LNCAP (cell line): ENCODE data around the gene MAP6.

Experiments
- CTCF ChIP-seq: fragments of 450-650 bp; IDR thresholded peaks from 2 replicates; pipeline ENCODE4 v1.5.1; 2017; ENCODE audit warnings: mild to moderate bottlenecking

Gene MAP6

DNA sequence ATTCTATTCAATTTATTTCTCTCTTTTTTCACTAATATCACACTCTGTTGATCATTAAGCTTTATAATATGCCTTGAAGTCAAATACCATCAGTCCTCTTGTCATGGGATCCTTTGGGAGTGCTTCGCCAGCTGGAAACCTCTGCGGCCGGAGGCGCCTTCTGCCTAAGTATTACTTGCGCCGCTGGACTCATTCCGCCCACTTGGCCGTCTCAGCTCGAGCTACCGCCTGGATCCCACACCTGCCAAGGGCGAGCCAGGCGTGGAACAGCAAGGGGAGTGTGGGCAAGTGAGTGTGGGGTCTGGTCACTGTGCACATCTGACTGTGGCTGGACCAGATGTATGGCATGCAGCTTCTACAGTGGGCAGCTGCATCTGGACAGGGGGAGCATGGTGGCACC is 9.1 kb upstream of the MAP6 start:
- no peak for TF ChIP-seq CTCF

DNA sequence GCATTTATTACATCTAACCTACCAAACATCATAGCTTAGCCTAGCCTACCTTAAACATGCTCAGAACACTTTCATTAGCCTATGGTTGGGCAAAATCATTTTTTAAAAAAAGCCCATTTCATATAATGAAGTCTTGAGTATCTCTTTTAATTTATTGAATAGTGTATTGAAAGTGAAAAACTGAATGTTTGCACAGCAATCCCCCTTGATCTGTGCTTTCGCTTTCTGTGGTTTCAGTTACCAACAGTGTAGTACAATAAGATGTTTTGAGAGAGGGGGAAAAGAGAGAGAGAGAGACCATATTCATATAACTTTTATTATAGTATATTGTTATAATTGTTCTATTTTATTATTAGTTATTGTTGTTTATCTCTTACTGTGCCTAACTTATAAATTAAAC is 8.4 kb upstream of the MAP6 start:
- no peak for TF ChIP-seq CTCF

- no peak for TF ChIP-seq CTCF
These were observed 5.2 kb upstream of the MAP6 start for GRCh38 chr11:75673977-75674582.

DNA sequence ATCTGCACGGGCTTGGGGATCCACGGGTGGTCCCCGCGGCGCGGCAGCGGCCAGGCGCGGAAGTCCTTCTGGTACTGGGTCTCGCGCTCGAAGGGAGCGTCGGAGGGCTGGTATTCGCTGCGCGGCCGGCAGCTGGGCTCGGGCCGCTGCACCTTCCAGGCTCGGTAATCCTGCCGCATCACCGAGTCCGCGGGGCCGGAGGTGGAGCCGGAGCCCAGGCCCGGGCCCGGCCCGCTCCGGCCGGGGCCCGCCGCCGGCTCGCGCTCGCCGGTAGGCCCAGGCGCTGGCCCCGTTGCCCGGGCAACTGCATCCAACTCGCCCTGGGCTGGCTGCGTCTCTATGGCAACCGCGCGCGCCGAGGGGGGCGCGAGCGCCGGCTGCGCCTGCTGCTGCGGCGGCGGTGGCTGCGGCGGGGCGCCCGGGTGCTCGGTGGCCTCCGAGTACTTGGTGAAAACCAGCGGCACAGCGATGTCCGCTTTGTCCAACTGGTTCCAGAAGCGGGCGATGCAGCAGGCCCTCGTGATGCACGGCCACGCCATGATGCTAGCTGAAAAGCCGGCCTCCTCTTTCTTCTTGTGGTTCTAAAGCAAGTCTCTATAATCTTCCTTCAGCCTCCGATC is 897 bp downstream of the MAP6 start:
- TF ChIP-seq CTCF, result no peak

DNA sequence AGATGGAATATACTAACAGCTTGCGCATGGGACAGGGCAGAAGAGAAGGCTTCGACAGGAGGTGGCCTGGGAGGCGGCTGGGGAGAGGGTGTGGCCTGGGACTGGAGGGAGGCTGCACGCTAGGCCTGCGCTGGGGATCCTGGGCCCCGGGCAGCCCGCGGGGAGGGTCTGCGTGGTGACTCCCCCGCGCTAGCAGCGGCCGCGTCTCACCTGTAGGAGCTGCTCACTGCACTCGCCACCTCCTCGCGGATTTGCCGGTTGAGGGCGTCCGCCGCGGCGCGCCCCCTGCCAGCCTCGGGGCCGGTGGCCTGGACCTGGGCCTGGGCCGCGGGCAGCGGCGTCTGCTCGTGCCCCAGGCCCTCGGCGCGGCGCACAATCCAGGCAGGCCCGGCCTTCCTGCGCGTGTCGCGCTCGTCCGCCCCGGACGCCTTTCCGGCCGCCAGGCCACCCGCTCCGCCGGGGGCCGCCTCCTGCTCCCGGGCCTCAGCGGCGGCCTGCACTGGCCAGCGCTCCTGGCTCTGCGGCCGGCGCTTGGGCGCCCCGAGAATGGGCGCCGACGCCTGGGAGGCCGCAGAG is 1.5 kb downstream of the MAP6 start:
- no peak for TF ChIP-seq CTCF

DNA sequence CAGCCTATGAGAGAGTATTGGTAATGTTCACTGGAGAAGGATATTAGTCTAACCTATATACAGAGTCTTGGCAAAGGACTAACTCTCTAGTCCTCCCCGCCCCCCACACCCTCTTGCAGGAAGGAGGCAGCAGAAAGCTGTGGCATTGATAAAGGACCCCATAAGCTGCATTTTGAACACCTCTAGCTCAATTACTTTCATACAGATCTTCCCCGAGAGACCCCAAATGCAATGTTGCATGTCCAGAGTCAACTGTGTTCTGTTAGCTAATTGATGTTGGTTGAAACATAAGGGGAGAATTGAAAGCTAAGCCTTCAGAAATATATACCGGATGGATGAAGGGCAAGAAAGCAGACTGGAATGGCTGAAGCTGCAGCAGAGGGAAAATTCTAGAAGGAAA is 2.8 kb downstream of the MAP6 start:
- no peak for TF ChIP-seq CTCF

DNA sequence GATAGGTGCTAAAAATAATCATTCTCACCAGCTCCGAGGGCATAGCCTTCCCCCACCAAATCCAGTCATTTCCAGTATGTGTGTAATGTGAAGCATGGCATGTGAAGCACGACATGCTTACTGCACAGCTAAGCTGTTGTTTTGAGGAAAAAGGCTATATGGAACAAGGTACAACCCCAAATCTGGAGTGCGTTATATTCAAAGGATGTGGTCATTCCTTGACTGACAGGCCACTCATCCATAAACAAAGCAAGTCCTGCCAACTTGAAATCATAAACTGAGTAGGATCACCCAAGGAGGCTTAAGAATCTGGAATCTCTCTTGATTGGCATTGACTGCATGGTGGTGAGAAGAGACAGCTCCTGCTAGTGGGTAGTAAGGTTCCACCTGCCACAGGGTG is 3.7 kb downstream of the MAP6 start:
- TF ChIP-seq CTCF, result no peak

DNA sequence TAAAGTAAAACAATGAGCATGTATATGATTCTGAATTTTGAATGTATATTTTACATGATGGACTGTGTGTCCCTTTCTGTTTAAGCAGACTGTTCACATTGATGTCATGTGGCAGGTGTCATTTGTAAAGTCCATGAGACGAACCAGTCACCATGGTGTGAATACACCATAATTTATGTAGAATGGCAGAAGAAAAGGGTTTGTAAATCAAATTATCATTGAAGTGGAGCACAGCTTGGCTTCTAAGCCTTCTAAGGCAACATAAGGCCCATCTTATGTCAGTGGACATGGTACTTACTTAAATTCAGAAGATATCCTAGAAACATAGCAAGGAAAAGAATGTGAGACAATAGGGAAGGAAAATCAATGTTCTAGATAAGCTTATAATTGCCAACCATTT is 4.4 kb downstream of the MAP6 start:
- TF ChIP-seq CTCF, result no peak
